Body of pancreas (tissue), 4 donors: ENCODE measurements around the gene MED22.

Source experiments
- POLR2A ChIP-seq, 3 donors: fragments of 450-650 bp; IDR thresholded peaks; one replicate each; pipeline ENCODE4 v1.6.1; 2016; ENCODE audit warnings: antibody characterized with exemption in 3 of 3, mild to moderate bottlenecking in 2 of 3
- TF ChIP-seq, protein P1 (sequence below), 7 experiments: fragments of 450-650 bp in 4 of 7; fragments of 200-600 bp in 3 of 7; sonication (generic) in 3 of 7; IDR thresholded peaks; one replicate each; pipeline ENCODE4 v1.5.1; 2016 to 2019; ENCODE audit warnings: antibody characterized with exemption in 7 of 7

DNA sequence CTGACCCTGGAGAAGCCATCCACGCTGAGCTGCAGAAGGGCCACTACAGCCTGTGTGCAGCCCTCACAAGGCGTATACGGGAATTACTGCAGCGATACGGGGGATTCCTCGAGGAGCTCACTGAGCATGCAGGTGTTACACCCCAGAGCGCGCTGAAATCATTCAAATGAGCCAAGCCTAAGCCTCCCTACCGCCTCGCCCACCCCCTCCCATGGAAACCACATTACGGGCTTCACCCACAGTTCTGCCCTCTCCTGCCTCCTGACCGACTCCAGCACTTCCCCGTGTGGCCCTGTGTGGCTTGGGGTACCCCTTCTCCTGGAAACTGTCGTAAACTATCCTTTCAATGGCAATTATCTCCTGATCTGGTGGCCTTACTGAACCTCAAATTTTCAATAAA lies 25.2 kb downstream of the MED22 start:
- TF ChIP-seq, protein P1, sequence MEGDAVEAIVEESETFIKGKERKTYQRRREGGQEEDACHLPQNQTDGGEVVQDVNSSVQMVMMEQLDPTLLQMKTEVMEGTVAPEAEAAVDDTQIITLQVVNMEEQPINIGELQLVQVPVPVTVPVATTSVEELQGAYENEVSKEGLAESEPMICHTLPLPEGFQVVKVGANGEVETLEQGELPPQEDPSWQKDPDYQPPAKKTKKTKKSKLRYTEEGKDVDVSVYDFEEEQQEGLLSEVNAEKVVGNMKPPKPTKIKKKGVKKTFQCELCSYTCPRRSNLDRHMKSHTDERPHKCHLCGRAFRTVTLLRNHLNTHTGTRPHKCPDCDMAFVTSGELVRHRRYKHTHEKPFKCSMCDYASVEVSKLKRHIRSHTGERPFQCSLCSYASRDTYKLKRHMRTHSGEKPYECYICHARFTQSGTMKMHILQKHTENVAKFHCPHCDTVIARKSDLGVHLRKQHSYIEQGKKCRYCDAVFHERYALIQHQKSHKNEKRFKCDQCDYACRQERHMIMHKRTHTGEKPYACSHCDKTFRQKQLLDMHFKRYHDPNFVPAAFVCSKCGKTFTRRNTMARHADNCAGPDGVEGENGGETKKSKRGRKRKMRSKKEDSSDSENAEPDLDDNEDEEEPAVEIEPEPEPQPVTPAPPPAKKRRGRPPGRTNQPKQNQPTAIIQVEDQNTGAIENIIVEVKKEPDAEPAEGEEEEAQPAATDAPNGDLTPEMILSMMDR (IDR thresholded peaks at IDR 0.05) = no peak
- TF ChIP-seq POLR2A (IDR thresholded peaks at IDR 0.05) = no peak
